ENCODE results near the gene SERPINF2.
"Not testable (repeated sequence)": the region's sequence is repeated elsewhere in the genome, so short reads cannot be mapped to it uniquely, and the experiment has no call there.

Gene SERPINF2

GRCh38 chr17:1796800-1797199, 54.1 kb downstream of the SERPINF2 start:
- Histone ChIP-seq H3K9ac (ENCODE audit: insufficient read length) (no peak overlapping the region), H3K4me3 (no peak overlapping the region), H3K36me3 (ENCODE audit: insufficient read depth, low read length) (peaks cover 25% of the 10 kb centered on the region), H3K9me3 (ENCODE audit: low read depth, low read length) (no peaks in the 10 kb centered on the region), H3K27ac (no peak overlapping the region)
- TF ChIP-seq FOXP2 (optimal IDR thresholded peaks at IDR 0.05; ENCODE audit: control extremely low read depth, extremely low read length, insufficient read depth) (no peak), EZH2 (IDR thresholded peaks at IDR 0.05) (no peak), POLR2AphosphoS5 (IDR thresholded peaks at IDR 0.05; ENCODE audit: borderline replicate concordance, low read depth, low read length) (no peak)
- no peak for DNase-seq (ENCODE audit: low read depth, low spot score)

GRCh38 chr17:1797323-1797722, 54.7 kb downstream of the SERPINF2 start:
- Histone ChIP-seq H3K4me3 (no peak overlapping the region), H3K27ac (no peak overlapping the region), H3K9ac (ENCODE audit: insufficient read length) (no peak overlapping the region), H3K36me3 (ENCODE audit: insufficient read depth, low read length) (peaks cover 25% of the 10 kb centered on the region), H3K9me3 (ENCODE audit: low read depth, low read length) (no peaks in the 10 kb centered on the region)
- TF ChIP-seq POLR2AphosphoS5 (IDR thresholded peaks at IDR 0.05; ENCODE audit: borderline replicate concordance, low read depth, low read length) (no peak), EZH2 (IDR thresholded peaks at IDR 0.05) (no peak), FOXP2 (optimal IDR thresholded peaks at IDR 0.05; ENCODE audit: control extremely low read depth, extremely low read length, insufficient read depth) (no peak)
- DNase-seq (ENCODE audit: low read depth, low spot score): no peak

DNA sequence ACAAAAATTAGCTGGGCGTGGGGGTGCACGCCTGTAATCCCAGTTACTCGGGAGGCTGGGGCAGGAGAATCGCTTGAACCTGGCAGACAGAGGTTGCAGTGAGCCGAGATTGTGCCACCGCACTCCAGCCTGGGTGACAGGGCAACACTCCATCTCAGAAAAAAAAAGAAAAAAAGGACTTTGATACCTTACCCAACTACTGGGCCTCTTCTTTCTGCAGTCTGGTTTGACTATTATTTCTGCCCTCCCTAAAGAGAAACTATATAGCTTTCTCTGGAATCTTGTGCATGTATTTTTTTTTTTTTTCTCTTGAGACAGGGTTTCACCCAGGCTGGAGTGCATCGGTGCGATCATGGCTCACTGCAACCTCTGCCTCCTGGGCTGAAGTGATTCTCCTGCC, 55.2 kb downstream of the SERPINF2 start:
- DNase-seq (ENCODE audit: low read depth, low spot score); H3K9me3 ChIP-seq (ENCODE audit: low read depth, low read length); H3K4me3 ChIP-seq; H3K9ac ChIP-seq (ENCODE audit: insufficient read length); H3K27ac ChIP-seq: not testable (repeated sequence)
- H3K36me3 ChIP-seq (ENCODE audit: insufficient read depth, low read length): peaks cover 25% of the 10 kb centered on the region

- no peak for TF ChIP-seq POLR2AphosphoS5 (IDR thresholded peaks at IDR 0.05; ENCODE audit: borderline replicate concordance, low read depth, low read length)
- TF ChIP-seq EZH2 (IDR thresholded peaks at IDR 0.05): no peak
- no peak for TF ChIP-seq FOXP2 (optimal IDR thresholded peaks at IDR 0.05; ENCODE audit: control extremely low read depth, extremely low read length, insufficient read depth)
- Histone ChIP-seq H3K4me3 (no peak overlapping the region), H3K9ac (ENCODE audit: insufficient read length) (no peak overlapping the region), H3K27ac (no peak overlapping the region), H3K36me3 (ENCODE audit: insufficient read depth, low read length) (peaks cover 28% of the 10 kb centered on the region), H3K9me3 (ENCODE audit: low read depth, low read length) (no peaks in the 10 kb centered on the region)
- DNase-seq (ENCODE audit: low read depth, low spot score): no peak
Measured at GRCh38 chr17:1800240-1800639, 57.6 kb downstream of the SERPINF2 start.

DNA sequence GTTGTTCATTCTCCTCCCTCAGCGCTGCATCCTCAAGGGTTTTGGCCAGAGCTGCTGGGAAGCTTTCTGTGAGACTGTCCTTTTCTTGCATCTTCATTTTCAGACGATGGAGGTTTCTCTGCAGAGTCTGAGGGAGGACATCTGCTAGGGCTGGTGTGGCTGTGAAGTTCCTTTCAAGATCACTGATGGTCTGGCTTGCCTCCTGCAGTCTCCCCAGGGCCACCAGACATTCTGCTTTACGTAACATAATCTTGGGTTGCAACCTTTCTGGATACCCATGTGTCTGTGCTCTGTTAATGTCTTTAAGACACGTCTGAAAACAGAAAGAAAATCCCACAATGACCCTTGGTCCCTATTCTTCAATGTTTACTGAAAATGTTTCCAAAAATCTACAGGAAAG, 58.0 kb downstream of the SERPINF2 start:
- Histone ChIP-seq H3K4me3 (no peak overlapping the region), H3K27ac (0 out of 2 replicates have a peak overlapping the region, but pooled peaks have one; percentile 36), H3K36me3 (ENCODE audit: insufficient read depth, low read length) (peaks cover 28% of the 10 kb centered on the region), H3K9me3 (ENCODE audit: low read depth, low read length) (no peaks in the 10 kb centered on the region), H3K9ac (ENCODE audit: insufficient read length) (no peak overlapping the region)
- DNase-seq (ENCODE audit: low read depth, low spot score): no peak
- TF ChIP-seq FOXP2 (optimal IDR thresholded peaks at IDR 0.05; ENCODE audit: control extremely low read depth, extremely low read length, insufficient read depth): no peak
- no peak for TF ChIP-seq POLR2AphosphoS5 (IDR thresholded peaks at IDR 0.05; ENCODE audit: borderline replicate concordance, low read depth, low read length)
- TF ChIP-seq EZH2 (IDR thresholded peaks at IDR 0.05): no peak

- no peak for TF ChIP-seq FOXP2 (optimal IDR thresholded peaks at IDR 0.05; ENCODE audit: control extremely low read depth, extremely low read length, insufficient read depth)
- no peak for TF ChIP-seq POLR2AphosphoS5 (IDR thresholded peaks at IDR 0.05; ENCODE audit: borderline replicate concordance, low read depth, low read length)
- TF ChIP-seq EZH2 (IDR thresholded peaks at IDR 0.05): no peak
- no peak for DNase-seq (ENCODE audit: low read depth, low spot score)
- Histone ChIP-seq H3K9ac (ENCODE audit: insufficient read length) (no peak overlapping the region), H3K36me3 (ENCODE audit: insufficient read depth, low read length) (peaks cover 26% of the 10 kb centered on the region), H3K9me3 (ENCODE audit: low read depth, low read length) (no peaks in the 10 kb centered on the region), H3K4me3 (no peak overlapping the region), H3K27ac (no peak overlapping the region)
Measured at GRCh38 chr17:1802429-1802828, 59.8 kb downstream of the SERPINF2 start.

DNA sequence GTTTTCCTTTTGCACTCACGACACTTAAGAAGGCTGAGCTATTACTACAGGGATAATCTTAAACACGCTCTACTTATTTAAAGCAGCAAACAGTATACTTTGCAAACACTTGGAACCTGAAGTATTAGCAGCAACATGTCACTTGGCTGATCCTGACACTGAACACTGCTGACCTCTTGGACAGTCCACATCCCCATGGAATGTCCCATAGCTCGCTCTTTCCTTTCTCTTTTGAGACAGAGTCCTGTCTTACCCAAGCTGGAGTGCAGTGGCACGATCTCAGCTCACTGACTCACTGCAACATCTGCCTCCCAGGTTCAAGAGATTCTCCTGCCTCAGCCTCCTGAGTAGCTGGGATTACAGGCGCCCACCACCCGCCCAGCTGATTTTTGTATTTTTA, 60.6 kb downstream of the SERPINF2 start:
- H3K27ac ChIP-seq: no peak overlapping the region
- no peaks in the 10 kb centered on the region for H3K9me3 ChIP-seq (ENCODE audit: low read depth, low read length)
- DNase-seq (ENCODE audit: low read depth, low spot score): no peak
- H3K36me3 ChIP-seq (ENCODE audit: insufficient read depth, low read length): peaks cover 31% of the 10 kb centered on the region
- no peak overlapping the region for H3K9ac ChIP-seq (ENCODE audit: insufficient read length)
- TF ChIP-seq EZH2 (IDR thresholded peaks at IDR 0.05) (no peak), POLR2AphosphoS5 (IDR thresholded peaks at IDR 0.05; ENCODE audit: borderline replicate concordance, low read depth, low read length) (no peak), FOXP2 (optimal IDR thresholded peaks at IDR 0.05; ENCODE audit: control extremely low read depth, extremely low read length, insufficient read depth) (no peak)
- no peak overlapping the region for H3K4me3 ChIP-seq
